Activated naive CD8-positive, alpha-beta T cell treated with anti-CD3 and anti-CD28 coated beads, Interleukin-2, amount 50 U/mL, for 16 hours (primary cell): ENCODE results near the gene ZNF410.
A peak's percentile ranks its signal among the peaks of the same experiment; 100 is the strongest.
"Not testable (repeated sequence)": the region's sequence is repeated elsewhere in the genome, so short reads cannot be mapped to it uniquely, and the experiment has no call there.

ENCODE experiments used
- DNase-seq: peaks from one replicate; pipeline ENCODE4 v3.0.0-alpha.2; 2020; ENCODE audit warnings: low read depth, low spot score

The ZNF410 gene, protein sequence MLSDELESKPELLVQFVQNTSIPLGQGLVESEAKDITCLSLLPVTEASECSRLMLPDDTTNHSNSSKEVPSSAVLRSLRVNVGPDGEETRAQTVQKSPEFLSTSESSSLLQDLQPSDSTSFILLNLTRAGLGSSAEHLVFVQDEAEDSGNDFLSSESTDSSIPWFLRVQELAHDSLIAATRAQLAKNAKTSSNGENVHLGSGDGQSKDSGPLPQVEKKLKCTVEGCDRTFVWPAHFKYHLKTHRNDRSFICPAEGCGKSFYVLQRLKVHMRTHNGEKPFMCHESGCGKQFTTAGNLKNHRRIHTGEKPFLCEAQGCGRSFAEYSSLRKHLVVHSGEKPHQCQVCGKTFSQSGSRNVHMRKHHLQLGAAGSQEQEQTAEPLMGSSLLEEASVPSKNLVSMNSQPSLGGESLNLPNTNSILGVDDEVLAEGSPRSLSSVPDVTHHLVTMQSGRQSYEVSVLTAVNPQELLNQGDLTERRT

GRCh38 chr14:73886449-73887317 is at the start of gene ZNF410:
Gene ZNF410 (plus strand): TSS chr14:73886859. CDS start chr14:73892176, 5,317 bp downstream.
- DNase-seq: peak; percentile 82

- DNase-seq: not testable (repeated sequence)
Observed at GRCh38 chr14:73838293-73839034, 48.2 kb upstream of the ZNF410 start.

DNA sequence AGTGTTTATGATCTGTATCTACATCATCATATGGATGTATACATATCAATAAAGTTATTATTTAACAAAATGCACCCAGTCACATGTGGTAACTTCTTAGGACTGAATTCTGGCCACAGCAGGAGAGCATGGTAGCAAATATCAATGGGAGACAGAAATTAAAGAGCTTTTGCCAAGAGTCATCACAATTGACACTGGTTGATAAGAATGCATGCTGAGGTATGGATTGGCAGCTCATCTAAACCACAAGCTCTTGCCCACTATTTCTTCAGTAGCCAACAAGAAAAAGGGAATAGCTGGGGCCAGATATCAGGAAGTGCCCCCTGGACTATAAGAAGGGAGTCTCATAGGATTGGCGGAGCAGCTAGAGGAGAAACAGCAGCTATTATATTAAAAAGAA is 44.5 kb upstream of the ZNF410 start:
- DNase-seq: no peak

DNA sequence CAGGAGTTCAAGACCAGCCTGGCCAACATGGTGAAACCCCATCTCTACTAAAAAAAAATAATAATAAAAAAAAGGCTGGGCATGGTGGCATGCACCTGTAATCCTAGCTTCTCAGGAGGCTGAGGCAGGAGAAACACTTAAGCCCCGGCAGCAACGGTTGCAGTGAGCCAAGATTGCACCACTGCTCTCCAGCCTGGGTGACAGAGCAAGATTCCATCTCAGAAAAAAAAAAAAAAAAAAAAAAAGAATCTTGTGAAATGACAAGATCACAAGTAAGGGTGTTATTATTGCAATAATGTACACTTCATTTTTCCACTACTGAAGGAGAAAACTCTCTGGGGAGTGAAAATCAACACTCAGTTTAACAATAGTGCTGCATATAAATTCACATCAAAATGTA is 43.8 kb upstream of the ZNF410 start:
- DNase-seq: no peak

DNA sequence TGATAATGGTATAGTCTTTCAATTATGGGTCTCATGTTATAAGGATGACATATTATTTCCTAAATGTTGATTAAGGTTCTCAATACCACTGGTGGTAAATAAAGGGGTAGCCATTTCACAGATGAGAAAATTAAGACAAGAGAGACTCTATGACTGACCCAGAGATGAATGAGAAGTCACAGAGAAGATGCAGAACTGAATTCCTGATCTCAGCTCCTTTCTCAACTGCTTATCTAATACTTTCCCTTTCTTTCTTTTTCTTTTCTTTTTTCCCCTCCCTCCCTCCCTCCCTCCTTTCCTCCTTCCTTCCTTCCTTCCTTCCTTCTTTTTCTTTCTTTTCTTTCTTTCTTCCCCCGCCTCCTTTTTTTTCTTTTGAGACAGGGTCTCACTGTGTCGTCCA is 43.4 kb upstream of the ZNF410 start:
- no peak for DNase-seq

GRCh38 chr14:73846947-73847346 is 39.7 kb upstream of the ZNF410 start:
- no peak for DNase-seq

GRCh38 chr14:73851000-73851399 is 35.7 kb upstream of the ZNF410 start:
- no peak for DNase-seq

- peak; percentile 79 for DNase-seq
Observed at GRCh38 chr14:73851567-73852382, 34.9 kb upstream of the ZNF410 start, which contains the start of gene PTGR2. Gene PTGR2 (plus strand): TSS chr14:73851831. CDS start chr14:73858863, 7,032 bp downstream.

DNA sequence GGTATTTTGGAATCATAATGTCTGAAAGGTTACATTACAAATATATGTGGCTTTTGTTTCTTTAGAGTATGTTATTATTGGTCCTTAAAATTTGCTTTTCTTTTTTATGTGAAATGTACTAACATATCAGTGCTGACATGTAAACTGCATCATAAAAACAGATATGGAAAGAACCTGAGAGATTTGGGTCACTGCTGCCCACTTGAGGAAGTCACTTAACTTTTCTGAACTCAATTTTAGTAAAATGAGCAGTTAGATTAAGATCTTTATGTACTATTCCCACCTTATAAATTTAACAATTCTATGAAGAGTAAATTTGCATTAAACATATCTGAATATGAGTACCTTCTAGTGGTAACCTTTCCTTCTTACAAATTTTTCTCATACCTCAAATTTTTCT is 27.5 kb upstream of the ZNF410 start:
- DNase-seq: no peak

GRCh38 chr14:73861073-73861472 is 25.6 kb upstream of the ZNF410 start:
- no peak for DNase-seq

GRCh38 chr14:73862480-73862879 is 24.2 kb upstream of the ZNF410 start:
- no peak for DNase-seq

- no peak for DNase-seq
Observed at GRCh38 chr14:73863209-73863608, 23.4 kb upstream of the ZNF410 start.

DNA sequence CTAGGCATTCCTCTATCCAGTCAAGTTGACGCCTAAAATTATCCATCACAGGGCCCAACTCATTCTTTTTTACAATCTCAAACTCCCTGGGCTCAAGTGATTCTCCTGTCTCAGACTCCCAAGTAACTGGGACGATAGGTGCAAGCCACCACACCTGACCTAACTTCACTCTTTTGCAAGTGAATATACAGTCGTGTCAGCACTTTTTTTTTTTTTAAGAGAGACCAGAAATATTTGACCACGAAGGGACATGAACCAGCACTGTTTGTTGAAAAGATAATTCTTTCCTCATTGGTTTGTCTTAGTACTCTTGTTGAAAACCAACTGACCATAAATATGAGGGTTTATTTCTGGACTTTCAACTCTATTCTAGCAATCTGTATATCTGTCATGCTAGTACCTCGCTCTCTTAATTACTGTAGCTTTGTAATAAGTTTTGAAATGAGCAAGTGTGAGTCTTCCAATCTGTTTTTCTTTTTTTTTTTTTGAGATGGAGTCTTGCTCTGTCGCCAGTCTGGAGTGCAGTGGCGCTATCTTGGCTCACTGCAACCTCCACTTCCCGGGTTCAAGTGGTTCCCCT is 21.0 kb upstream of the ZNF410 start:
- no peak for DNase-seq

DNA sequence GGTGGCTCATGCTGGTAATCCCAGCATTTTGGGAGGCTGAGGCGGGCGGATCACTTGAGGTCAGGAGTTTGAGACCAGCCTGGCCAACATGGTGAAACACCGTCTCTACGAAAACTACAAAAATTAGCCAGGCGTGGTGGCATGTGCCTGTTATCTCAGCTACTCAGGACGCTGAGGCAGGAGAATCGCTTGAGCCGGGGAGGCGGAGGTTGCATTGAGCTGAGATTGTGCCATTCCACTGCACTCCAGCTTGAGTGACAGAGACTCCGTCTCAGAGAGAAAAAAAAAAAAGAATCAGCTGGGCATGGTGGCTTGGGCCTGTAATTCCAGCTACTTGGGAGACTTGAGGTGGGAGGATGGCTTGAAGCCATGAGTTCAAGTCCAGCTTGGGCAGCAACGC is 16.9 kb upstream of the ZNF410 start:
- DNase-seq: not testable (repeated sequence)

DNA sequence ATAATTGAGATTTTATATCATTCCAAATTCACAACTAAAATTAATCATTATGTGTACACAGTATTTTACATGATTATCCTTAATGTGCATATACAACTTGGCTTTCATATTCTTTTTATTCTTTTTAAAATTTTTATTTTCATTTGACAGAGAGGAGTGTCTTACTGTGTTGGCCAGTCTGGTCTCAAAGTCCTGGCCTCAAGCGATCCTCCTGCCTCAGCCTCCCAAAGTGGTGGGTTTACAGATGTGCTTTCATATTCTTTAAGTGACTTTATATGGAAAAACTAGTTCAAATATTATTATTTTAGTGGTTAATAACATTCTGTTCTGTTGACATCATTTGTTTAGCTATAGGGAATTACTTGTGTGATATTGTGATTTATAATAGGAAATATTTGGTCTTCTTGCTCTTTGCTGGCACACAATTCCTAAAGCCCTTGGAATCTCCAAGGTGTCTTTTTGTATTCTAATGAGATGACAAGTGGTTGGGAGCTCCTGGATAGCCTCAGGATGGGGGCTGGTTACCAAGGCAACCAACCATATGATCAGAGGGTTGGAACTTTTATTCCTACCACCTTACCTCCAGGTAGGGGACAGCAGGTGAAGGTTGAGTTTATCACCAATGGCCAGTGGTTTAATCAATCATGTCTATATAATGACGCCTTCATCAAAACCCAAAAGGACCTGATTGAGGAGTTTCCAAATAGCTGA is 16.0 kb upstream of the ZNF410 start:
- no peak for DNase-seq

DNA sequence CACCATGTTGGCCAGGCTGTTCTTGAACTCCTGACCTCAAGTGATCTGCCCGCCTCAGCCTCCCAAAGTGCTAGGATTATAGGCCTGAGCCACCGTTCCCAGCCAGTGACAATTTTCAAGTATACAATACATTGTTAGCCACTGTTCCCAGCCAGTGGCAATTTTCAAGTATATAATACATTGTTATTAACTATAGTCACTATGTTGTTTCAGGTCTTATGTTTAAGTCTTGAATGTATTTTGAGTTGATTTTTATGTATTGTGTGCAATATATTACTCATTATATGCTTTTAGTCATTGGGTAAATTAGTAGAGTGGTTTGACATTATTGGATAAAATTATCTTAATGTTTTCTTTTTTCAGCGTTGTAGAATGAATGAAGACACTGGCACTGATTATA is 13.0 kb upstream of the ZNF410 start:
- DNase-seq: no peak

GRCh38 chr14:73877790-73878189 is 8.9 kb upstream of the ZNF410 start:
- no peak for DNase-seq

GRCh38 chr14:73878436-73878835 is 8.2 kb upstream of the ZNF410 start:
- no peak for DNase-seq

DNA sequence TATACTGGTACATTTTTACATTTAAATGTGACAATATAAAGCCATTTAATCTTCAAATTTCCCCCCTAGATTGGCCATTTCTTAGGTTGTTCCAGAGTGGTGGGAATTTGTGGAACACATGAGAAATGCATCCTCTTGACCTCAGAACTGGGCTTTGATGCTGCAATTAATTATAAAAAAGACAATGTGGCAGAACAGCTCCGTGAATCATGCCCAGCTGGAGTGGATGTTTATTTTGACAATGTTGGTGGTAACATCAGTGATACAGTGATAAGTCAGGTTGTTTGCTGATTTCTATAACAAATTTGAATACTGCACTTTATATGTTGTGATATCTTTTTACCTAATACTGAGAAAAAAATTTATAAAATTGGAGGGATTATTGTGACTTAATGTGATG is 7.6 kb upstream of the ZNF410 start:
- no peak for DNase-seq
